SK-N-SH treated with all-trans-retinoic acid at 6 μM for 48 hours (cell line): ENCODE results near the gene HSPA5.

Experiments
- ATAC-seq: fragments of 200-7000 bp; cut with Tn5 transposase; 3 replicates; pipeline ENCODE4 v1.9.1; 2020; ENCODE audit warnings: mild to moderate bottlenecking, moderate library complexity
- ARNTL ChIP-seq: fragments of 450-650 bp; formaldehyde crosslinking; IDR thresholded peaks from 2 replicates; pipeline ENCODE4 v1.5.0; 2020; ENCODE audit warnings: low read depth, mild to moderate bottlenecking, moderate library complexity, borderline replicate concordance
- BACH2 ChIP-seq: fragments of 250-450 bp; sonication (Bioruptor Pico); IDR thresholded peaks from 2 replicates; pipeline ENCODE4 v1.9.0; 2021; ENCODE audit warnings: mild to moderate bottlenecking, borderline replicate concordance
- CREB5 ChIP-seq: fragments of 250-450 bp; sonication (Bioruptor Pico); IDR thresholded peaks from 2 replicates; pipeline ENCODE4 v1.5.1; 2020; ENCODE audit warnings: low read depth, mild to moderate bottlenecking, moderate library complexity
- CSDC2 ChIP-seq: fragments of 250-450 bp; sonication (Bioruptor Pico); IDR thresholded peaks from 2 replicates; pipeline ENCODE4 v1.5.0; 2020; ENCODE audit warnings: mild to moderate bottlenecking, moderate library complexity
- CSRNP3 ChIP-seq: fragments of 250-450 bp; sonication (Bioruptor Pico); IDR thresholded peaks from 2 replicates; pipeline ENCODE4 v1.5.1; 2021; ENCODE audit warnings: mild to moderate bottlenecking, moderate library complexity
- ESRRG ChIP-seq: fragments of 250-450 bp; sonication (Bioruptor Pico); IDR thresholded peaks from 2 replicates; pipeline ENCODE4 v1.6.1; 2021; ENCODE audit warnings: mild to moderate bottlenecking
- GLIS3 ChIP-seq: fragments of 250-450 bp; sonication (Bioruptor Pico); IDR thresholded peaks from 2 replicates; pipeline ENCODE4 v1.5.0; 2020; ENCODE audit warnings: mild to moderate bottlenecking, moderate library complexity
- ISL1 ChIP-seq: fragments of 250-450 bp; sonication (Bioruptor Pico); IDR thresholded peaks from 2 replicates; pipeline ENCODE4 v2.1.2; 2022; ENCODE audit warnings: mild to moderate bottlenecking, moderate library complexity
- OSR1 ChIP-seq: fragments of 250-450 bp; sonication (Bioruptor Pico); IDR thresholded peaks from 2 replicates; pipeline ENCODE4 v1.8.0; 2022; ENCODE audit warnings: moderate library complexity, mild to moderate bottlenecking, inconsistent platforms
- PATZ1 ChIP-seq: fragments of 250-450 bp; sonication (Bioruptor Pico); IDR thresholded peaks from 2 replicates; pipeline ENCODE4 v1.8.0; 2020; ENCODE audit warnings: mild to moderate bottlenecking, moderate library complexity, borderline replicate concordance
- POU6F1 ChIP-seq: fragments of 250-450 bp; sonication (Bioruptor Pico); IDR thresholded peaks from 2 replicates; pipeline ENCODE4 v1.8.0; 2021; ENCODE audit warnings: low read depth, mild to moderate bottlenecking, moderate library complexity, borderline replicate concordance
- PPARA ChIP-seq: fragments of 250-450 bp; sonication (Bioruptor Pico); IDR thresholded peaks from 2 replicates; pipeline ENCODE4 v1.5.0; 2020; ENCODE audit warnings: mild to moderate bottlenecking, borderline replicate concordance
- RARB ChIP-seq: fragments of 250-450 bp; sonication (Bioruptor Pico); IDR thresholded peaks from 2 replicates; pipeline ENCODE4 v1.8.0; 2021; ENCODE audit warnings: mild to moderate bottlenecking, moderate library complexity
- SNAI2 ChIP-seq: fragments of 250-450 bp; sonication (Bioruptor Pico); IDR thresholded peaks from 2 replicates; pipeline ENCODE4 v1.5.0; 2020; ENCODE audit warnings: mild to moderate bottlenecking, moderate library complexity
- TCF4 ChIP-seq: fragments of 250-450 bp; sonication (Bioruptor Pico); IDR thresholded peaks from 2 replicates; pipeline ENCODE4 v1.8.0; 2021; ENCODE audit warnings: mild to moderate bottlenecking, moderate library complexity, borderline replicate concordance
- TOX ChIP-seq: fragments of 250-450 bp; sonication (Bioruptor Pico); IDR thresholded peaks from 2 replicates; pipeline ENCODE4 v1.8.0; 2021; ENCODE audit warnings: mild to moderate bottlenecking, moderate library complexity, borderline replicate concordance
- TSHZ2 ChIP-seq: fragments of 250-450 bp; sonication (Bioruptor Pico); IDR thresholded peaks from 2 replicates; pipeline ENCODE4 v1.5.0; 2020; ENCODE audit warnings: mild to moderate bottlenecking, moderate library complexity
- ZC3H10 ChIP-seq: fragments of 250-450 bp; sonication (Bioruptor Pico); IDR thresholded peaks from 2 replicates; pipeline ENCODE4 v1.5.1; 2021; ENCODE audit warnings: mild to moderate bottlenecking, moderate library complexity
- ZFP3 ChIP-seq: fragments of 250-450 bp; sonication (Bioruptor Pico); IDR thresholded peaks from 2 replicates; pipeline ENCODE4 v1.5.0; 2020; ENCODE audit warnings: mild to moderate bottlenecking, moderate library complexity
- ZFP30 ChIP-seq: fragments of 450-650 bp; formaldehyde crosslinking; IDR thresholded peaks from 2 replicates; pipeline ENCODE4 v1.5.0; 2022; ENCODE audit warnings: mild to moderate bottlenecking, moderate library complexity
- ZNF70 ChIP-seq: fragments of 450-650 bp; formaldehyde crosslinking; IDR thresholded peaks from 2 replicates; pipeline ENCODE4 v1.5.0; 2020; ENCODE audit warnings: mild to moderate bottlenecking, moderate library complexity
- ZNF8 ChIP-seq: fragments of 450-650 bp; formaldehyde crosslinking; IDR thresholded peaks from 2 replicates; pipeline ENCODE4 v1.5.0; 2020; ENCODE audit warnings: mild to moderate bottlenecking, moderate library complexity

HSPA5 gene

GRCh38 chr9:125276771-125277170 lies 35.6 kb upstream of the HSPA5 start (continued):
- no peak for TF ChIP-seq SNAI2
- no peak for TF ChIP-seq CSDC2 (CRISPR knock-in tag)
- TF ChIP-seq RARB (CRISPR knock-in tag) = no peak
- TF ChIP-seq CSRNP3 (CRISPR knock-in tag) = no peak

GRCh38 chr9:125272697-125273096 lies 31.6 kb upstream of the HSPA5 start:
- no peak for ATAC-seq
- no peak for TF ChIP-seq TOX (CRISPR knock-in tag)
- no peak for TF ChIP-seq ESRRG (CRISPR knock-in tag)
- no peak for TF ChIP-seq CSDC2 (CRISPR knock-in tag)

- ATAC-seq = no peak
- no peak for TF ChIP-seq ZFP30 (CRISPR knock-in tag)
- no peak for TF ChIP-seq TSHZ2 (CRISPR knock-in tag)
- TF ChIP-seq OSR1 (CRISPR knock-in tag) = no peak
- no peak for TF ChIP-seq RARB (CRISPR knock-in tag)
- TF ChIP-seq TCF4 (CRISPR knock-in tag) = no peak
- TF ChIP-seq POU6F1 (CRISPR knock-in tag) = no peak
- TF ChIP-seq ZNF8 = no peak
- TF ChIP-seq ARNTL (CRISPR knock-in tag) = no peak
- TF ChIP-seq ESRRG (CRISPR knock-in tag) = no peak
- no peak for TF ChIP-seq ISL1
- TF ChIP-seq ZFP3 (CRISPR knock-in tag) = no peak
- TF ChIP-seq ZC3H10 (CRISPR knock-in tag) = no peak
- TF ChIP-seq CSRNP3 (CRISPR knock-in tag) = no peak
- TF ChIP-seq PPARA (CRISPR knock-in tag) = no peak
- TF ChIP-seq CREB5 (CRISPR knock-in tag) = no peak
- no peak for TF ChIP-seq TOX (CRISPR knock-in tag)
- no peak for TF ChIP-seq ZNF70 (CRISPR knock-in tag)
- TF ChIP-seq BACH2 (CRISPR knock-in tag) = no peak
- TF ChIP-seq GLIS3 = no peak
- no peak for TF ChIP-seq PATZ1 (CRISPR knock-in tag)
These were observed 29.9 kb upstream of the HSPA5 start for GRCh38 chr9:125271081-125271480.
